ENCODE measurements around the gene ZNF462. TPM values are rescaled to one million over a fixed set of nuclear protein-coding genes. Genes with fewer than 3 reads are reported as not detected.

ZNF462 gene
- total RNA-seq, 6 donors from 2014 or later: 17.9 to 85.9 (median 21.2) TPM

DNA sequence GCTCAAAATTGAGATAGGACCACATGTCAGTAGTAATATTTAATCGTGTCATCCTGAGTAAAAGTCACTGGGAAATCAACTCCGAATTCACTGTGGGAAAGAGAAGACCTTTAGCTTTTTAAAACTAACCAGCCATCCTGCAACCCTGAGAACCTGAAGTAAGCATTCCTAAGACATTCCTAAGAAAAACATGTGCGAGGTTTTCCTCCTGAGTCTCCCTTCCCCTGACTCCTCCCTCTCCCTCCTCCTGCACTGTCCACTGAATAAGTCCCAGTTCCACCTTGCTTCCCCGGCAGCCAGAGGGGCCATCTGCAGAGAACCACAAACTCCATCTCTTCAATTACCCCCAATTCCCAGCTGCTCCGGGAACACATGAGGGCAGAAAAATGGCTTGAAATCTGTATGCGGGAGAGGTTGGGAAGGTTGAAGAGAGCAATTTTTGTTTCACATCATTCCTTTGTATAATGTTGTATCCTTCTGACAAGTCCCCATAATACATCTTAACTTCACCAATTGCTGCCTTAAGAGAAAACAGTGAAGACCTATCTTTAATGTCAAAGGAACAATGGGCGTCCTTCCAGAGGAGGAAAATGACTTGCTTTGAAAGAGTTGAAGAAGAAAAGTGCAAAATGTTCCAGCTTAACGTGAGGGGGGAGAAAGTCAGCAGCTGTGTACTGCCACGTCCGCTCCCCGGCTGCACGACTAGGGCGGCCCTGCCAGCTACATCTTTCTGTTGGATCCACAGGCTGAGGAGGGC is 186.3 kb downstream of the ZNF462 start:
- no peaks in the 10 kb centered on the region for H3K36me3 ChIP-seq
- WGBS, 2 donors: 74 to 82% methylated on average over 13 of the region's 13 CpGs

GRCh38 chr9:107049803-107050184 is 186.8 kb downstream of the ZNF462 start:
- H3K9me3 ChIP-seq: no peaks in the 10 kb centered on the region
- WGBS, 2 donors: 47 to 76% methylated on average over 2 of the region's 2 CpGs

More for the DNA sequence above, 186.3 kb downstream of the ZNF462 start:
- Histone ChIP-seq H3K4me3 (no peak overlapping the region), H3K4me1 (no peaks in the 10 kb centered on the region), H3K27me3 (no peaks in the 10 kb centered on the region), H3K9me3 (no peaks in the 10 kb centered on the region), H3K27ac (no peak overlapping the region)
- no peak for TF ChIP-seq EP300 (IDR thresholded peaks at IDR 0.05)
- no peak for TF ChIP-seq POLR2AphosphoS5 (IDR thresholded peaks at IDR 0.05)
- no peak for TF ChIP-seq POLR2A (IDR thresholded peaks at IDR 0.05)
- TF ChIP-seq, protein P1, sequence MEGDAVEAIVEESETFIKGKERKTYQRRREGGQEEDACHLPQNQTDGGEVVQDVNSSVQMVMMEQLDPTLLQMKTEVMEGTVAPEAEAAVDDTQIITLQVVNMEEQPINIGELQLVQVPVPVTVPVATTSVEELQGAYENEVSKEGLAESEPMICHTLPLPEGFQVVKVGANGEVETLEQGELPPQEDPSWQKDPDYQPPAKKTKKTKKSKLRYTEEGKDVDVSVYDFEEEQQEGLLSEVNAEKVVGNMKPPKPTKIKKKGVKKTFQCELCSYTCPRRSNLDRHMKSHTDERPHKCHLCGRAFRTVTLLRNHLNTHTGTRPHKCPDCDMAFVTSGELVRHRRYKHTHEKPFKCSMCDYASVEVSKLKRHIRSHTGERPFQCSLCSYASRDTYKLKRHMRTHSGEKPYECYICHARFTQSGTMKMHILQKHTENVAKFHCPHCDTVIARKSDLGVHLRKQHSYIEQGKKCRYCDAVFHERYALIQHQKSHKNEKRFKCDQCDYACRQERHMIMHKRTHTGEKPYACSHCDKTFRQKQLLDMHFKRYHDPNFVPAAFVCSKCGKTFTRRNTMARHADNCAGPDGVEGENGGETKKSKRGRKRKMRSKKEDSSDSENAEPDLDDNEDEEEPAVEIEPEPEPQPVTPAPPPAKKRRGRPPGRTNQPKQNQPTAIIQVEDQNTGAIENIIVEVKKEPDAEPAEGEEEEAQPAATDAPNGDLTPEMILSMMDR (IDR thresholded peaks at IDR 0.05): no peak
- peak in 1 of 2 donors; percentile 10 for DNase-seq
- ATAC-seq (ENCODE audit: low FRiP score in 2 of 2): no peak

DNA sequence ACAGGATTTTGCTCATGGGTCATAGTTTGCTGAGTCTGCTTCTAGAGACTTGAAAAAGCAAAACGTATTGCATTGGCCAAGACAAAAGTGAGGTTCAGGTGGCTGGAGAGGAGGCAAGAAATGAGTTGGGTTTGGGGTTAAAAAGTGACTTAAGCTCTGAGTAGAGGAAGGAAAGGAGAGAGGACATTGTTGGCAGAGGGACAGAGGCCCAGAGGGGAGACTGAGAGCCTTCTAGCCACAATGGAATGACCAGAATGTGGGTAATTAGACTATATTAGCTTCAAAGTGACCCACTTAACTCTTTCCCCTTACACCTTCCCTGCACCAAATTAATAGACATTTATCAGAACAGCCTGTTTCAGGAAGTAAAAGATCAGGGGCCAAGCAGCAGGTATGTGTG is 188.4 kb downstream of the ZNF462 start:
- ATAC-seq (ENCODE audit: low FRiP score in 2 of 2) (no peak), DNase-seq (no peak)
- Histone ChIP-seq H3K4me3 (no peak overlapping the region), H3K36me3 (no peaks in the 10 kb centered on the region), H3K27me3 (no peaks in the 10 kb centered on the region), H3K27ac (no peak overlapping the region), H3K9me3 (no peaks in the 10 kb centered on the region), H3K4me1 (no peaks in the 10 kb centered on the region)
- TF ChIP-seq EP300 (IDR thresholded peaks at IDR 0.05) (no peak), POLR2AphosphoS5 (IDR thresholded peaks at IDR 0.05) (no peak), POLR2A (IDR thresholded peaks at IDR 0.05) (no peak)
- TF ChIP-seq, protein P1 (IDR thresholded peaks at IDR 0.05): no peak
- 64 to 77% methylated on average over 1 of the region's 1 CpG for WGBS, 2 donors

More at GRCh38 chr9:107049803-107050184, 186.8 kb downstream of the ZNF462 start:
- no peaks in the 10 kb centered on the region for H3K36me3 ChIP-seq
- ATAC-seq (ENCODE audit: low FRiP score in 2 of 2): no peak
- no peak overlapping the region for H3K27ac ChIP-seq
- DNase-seq: no peak
- no peak overlapping the region for H3K4me3 ChIP-seq
- no peaks in the 10 kb centered on the region for H3K27me3 ChIP-seq
- H3K4me1 ChIP-seq: no peaks in the 10 kb centered on the region
- TF ChIP-seq POLR2AphosphoS5 (IDR thresholded peaks at IDR 0.05) (no peak), POLR2A (IDR thresholded peaks at IDR 0.05) (no peak), EP300 (IDR thresholded peaks at IDR 0.05) (no peak)
- TF ChIP-seq, protein P1 (IDR thresholded peaks at IDR 0.05): no peak

DNA sequence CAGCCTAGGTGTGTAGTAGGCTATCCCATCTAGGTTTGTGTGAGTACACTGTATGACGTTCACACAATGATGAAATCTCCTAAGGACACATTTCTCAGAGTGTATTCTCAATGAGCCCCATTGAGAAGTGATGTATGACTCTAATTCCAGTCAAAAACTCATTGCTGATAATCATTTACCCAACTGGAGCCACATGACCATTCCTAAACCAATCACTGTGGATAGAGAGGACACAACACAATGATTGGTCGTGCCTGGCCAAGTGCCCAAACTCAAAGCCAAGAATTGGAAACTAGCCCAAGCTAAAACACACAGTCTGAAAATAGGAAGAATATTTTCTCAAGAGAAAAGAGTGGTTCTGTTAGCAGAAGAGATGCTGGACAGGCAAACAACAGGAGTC is 191.2 kb downstream of the ZNF462 start:
- no peaks in the 10 kb centered on the region for H3K36me3 ChIP-seq
- TF ChIP-seq, protein P1 (IDR thresholded peaks at IDR 0.05): no peak
- TF ChIP-seq POLR2AphosphoS5 (IDR thresholded peaks at IDR 0.05) (no peak), EP300 (IDR thresholded peaks at IDR 0.05) (no peak), POLR2A (IDR thresholded peaks at IDR 0.05) (no peak)
- DNase-seq (no peak), ATAC-seq (ENCODE audit: low FRiP score in 2 of 2) (no peak)
- no peak overlapping the region for H3K4me3 ChIP-seq
- H3K27ac ChIP-seq: no peak overlapping the region
- H3K4me1 ChIP-seq: no peaks in the 10 kb centered on the region
- H3K27me3 ChIP-seq: no peaks in the 10 kb centered on the region
- H3K9me3 ChIP-seq: no peaks in the 10 kb centered on the region
- WGBS, 2 donors: 58 to 63% methylated on average over 2 of the region's 2 CpGs

GRCh38 chr9:107059220-107059619 is 196.3 kb downstream of the ZNF462 start:
- Histone ChIP-seq H3K27me3 (no peaks in the 10 kb centered on the region), H3K27ac (no peak overlapping the region), H3K4me3 (no peak overlapping the region), H3K9me3 (no peaks in the 10 kb centered on the region), H3K36me3 (no peaks in the 10 kb centered on the region), H3K4me1 (no peaks in the 10 kb centered on the region)
- DNase-seq (no peak), ATAC-seq (ENCODE audit: low FRiP score in 2 of 2) (no peak)
- whole genome bisulfite sequencing, 2 donors: 71 to 76% methylated on average over 2 of the region's 2 CpGs
- TF ChIP-seq POLR2A (IDR thresholded peaks at IDR 0.05) (no peak), POLR2AphosphoS5 (IDR thresholded peaks at IDR 0.05) (no peak), EP300 (IDR thresholded peaks at IDR 0.05) (no peak)
- TF ChIP-seq, protein P1 (IDR thresholded peaks at IDR 0.05): no peak
